GM18505 (cell line): ENCODE measurements around the gene UBE4B.
"Not testable (repeated sequence)": the region's sequence is repeated elsewhere in the genome, so short reads cannot be mapped to it uniquely, and the experiment has no call there.

ENCODE experiments used
- ATAC-seq: cut with Tn5 transposase; IDR thresholded peaks from one replicate; pipeline ENCODE4 v1.9.1; 2021; ENCODE audit not compliant: unreplicated experiment
- POLR2A ChIP-seq: IDR thresholded peaks from 4 replicates; pipeline ENCODE4 v1.6.1; 2011; ENCODE audit warnings: borderline replicate concordance; ENCODE audit not compliant: insufficient read depth, insufficient read length; ENCODE audit errors: extremely low read depth

UBE4B gene

DNA sequence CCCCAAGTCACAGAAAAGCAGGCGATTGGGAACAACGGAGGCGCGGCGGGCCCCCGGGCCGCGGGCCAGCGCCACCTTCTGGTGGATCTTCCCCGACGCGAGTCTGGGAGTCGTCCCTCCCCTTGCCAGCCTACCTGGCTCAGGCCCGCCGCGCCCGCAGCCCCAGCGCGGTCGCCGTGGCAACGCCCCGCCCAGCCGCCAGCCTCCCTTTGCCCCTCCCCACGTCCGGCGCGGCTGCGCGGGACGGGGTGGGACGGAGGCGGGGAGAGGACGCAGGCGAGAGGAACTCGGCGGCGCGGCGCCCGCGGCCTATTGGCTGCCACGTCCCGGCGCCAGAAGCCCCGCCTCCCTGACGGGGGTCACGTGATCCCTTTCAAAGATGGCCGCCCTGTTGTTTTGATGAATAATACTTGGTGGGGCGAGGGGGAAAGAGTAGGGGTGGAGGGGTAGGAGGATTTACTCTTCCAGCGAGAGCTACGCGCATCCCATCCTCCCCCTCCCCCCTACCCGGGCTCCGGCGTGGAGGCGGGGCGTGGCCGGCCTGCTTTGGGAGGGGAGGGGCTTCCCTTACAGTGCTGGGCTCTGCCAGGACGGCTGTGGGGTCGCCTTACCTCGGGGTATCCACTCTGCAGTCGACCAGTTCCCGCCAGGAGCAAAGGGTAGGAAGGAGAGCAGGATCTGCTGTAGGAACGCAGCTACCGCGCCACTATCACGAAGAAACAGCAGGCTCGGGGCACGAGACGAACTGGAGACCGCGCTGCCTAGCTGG lies at the start of gene UBE4B:
Gene UBE4B, plus strand, starts transcription at position 369 of the 769 bp plus-strand sequence. CDS start 713 bp downstream, outside the sequence.
- TF ChIP-seq POLR2A: peak; percentile 65
- ATAC-seq: peak; percentile 97

- ATAC-seq: no peak
- TF ChIP-seq POLR2A: no peak
These were observed 48.5 kb upstream of the UBE4B start for GRCh38 chr1:9984253-9984652.

GRCh38 chr1:9985001-9985400 lies 47.8 kb upstream of the UBE4B start:
- no peak for ATAC-seq
- no peak for TF ChIP-seq POLR2A

DNA sequence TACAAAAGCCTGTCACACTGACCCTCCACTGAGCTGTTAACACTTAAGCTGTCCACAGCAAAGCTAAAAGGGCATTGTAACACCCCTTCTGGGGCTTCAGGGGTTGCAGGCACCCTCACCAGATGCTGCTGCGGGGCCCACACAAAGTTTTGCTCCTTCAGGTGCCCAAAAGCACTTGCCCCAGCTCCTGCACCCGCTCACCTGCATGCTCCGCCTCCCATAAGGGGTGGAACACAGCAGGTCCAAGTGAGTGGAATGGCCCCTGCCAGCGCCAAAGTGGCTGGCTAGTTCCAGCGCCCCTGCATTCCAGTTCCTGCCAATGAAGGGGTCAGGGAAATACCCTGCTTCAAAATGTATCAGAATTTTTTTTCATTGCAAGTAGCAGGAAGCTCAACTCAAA lies 43.0 kb upstream of the UBE4B start:
- TF ChIP-seq POLR2A: no peak
- no peak for ATAC-seq

- TF ChIP-seq POLR2A: no peak
- no peak for ATAC-seq
These were observed 41.8 kb upstream of the UBE4B start for GRCh38 chr1:9990944-9991343.

DNA sequence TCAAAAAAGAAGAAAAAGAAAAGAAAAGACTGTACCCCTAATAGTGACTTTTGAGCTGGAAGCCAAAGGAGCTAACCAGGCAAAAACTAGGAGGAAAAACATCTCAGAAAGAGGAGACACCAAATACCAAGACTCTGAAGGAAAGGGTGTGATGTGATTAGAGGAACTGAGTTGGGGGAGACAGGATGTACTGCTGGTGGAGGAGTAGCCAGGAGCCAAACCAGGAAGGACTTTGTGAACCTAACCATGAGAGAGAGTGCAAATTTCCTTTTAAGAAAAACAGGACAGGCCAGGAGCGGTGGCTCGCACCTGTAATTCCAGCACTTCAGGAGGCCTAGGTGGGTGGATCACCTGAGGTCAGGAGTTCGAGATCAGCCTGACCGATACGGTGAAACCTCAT lies 39.8 kb upstream of the UBE4B start:
- ATAC-seq: no peak
- TF ChIP-seq POLR2A: no peak

DNA sequence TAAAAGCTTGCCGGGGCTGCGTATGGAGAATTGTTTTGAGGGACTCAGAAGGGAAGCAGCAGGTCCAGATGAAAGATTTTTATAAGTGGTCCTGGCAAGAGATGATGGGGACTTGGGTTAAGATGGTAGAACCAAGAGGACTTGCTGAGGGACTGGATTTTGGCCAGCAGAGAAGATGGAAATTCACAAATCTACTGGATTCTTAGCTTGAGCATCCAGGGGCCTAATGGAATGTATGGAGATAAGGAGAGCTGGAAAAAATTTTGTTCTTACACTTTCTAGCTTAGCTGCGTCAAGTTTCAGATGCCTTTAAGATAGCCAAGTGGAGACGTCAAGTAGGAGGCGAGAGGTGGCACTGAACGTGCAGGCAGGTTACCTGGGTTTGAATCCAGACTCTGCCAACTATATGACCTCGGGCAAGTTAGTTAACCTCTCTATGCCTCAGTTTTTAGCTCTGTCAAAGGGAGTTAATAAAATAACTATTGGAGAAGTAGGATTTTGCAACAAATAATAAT lies 39.1 kb upstream of the UBE4B start:
- no peak for TF ChIP-seq POLR2A
- no peak for ATAC-seq

DNA sequence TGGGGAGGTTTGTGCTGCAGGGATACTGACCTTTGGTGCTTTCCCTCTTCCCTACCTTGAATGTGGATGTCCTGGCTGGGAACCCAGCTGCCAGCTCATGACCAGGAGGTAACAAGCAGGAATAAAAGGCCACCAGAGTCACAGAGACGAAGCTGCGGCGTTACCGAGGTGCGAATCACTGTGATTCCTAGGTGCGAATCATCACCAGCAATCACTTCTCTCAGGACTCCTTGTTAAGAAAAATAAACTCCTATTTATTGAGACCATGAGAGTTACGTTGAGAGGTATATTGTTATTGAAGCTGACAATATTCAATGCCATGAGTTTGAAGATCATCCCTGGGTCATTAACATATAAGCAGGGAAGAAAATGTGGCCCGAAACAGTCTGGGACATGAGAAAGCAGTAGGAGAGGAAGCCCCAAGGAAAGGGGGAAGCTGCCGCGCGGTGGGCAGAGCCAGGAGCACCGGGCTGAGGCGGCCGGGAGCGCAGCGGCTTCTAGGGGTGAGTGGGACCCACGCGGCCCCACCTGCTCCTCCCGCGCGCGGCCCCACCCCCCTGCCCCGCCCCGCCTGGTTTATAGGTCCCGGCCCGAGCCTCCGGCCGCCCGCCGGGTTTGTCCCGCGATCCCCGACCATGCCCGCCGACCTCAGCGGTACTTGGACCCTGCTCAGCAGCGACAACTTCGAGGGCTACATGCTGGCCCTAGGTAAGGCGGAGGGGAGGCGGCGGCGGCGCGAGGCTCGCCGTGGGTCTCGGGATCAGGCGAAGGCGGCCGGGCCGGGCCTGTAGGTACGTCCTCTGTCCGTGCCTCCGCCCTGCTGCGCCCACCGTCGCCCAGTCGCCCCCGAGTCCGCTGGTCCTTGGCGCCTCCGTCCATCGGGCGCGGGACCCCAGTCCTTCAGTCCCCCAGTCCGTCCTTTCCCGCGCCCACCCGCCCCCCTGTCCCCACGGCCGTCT lies 35.9 kb upstream of the UBE4B start, which contains the start of gene RBP7:
Gene RBP7, plus strand, starts transcription at position 605 of the 959 bp plus-strand sequence. Its CDS starts 31 bp downstream, at position 636.
- no peak for ATAC-seq
- TF ChIP-seq POLR2A: no peak

- TF ChIP-seq POLR2A: no peak
- ATAC-seq: no peak
These were observed 31.6 kb upstream of the UBE4B start for GRCh38 chr1:10001016-10001665.

DNA sequence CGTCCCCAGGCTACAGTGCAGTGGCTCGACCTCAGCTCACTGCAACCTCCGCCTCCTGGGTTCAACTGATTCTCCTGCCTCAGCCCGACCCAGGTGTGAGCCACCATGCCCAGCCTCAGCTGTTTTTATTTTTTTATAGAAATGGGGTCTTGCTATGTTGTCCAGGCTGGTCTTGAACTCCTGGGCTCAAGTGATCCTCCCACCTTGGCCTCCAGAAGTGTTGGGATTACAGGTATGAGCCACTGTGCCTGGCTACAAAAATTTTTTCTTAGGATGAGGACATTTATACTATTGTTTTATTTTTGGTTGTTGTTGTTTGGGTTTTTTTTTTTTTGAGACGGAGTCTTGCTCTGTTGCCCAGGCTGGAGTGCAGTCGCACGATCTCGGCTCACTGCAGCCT lies 27.5 kb upstream of the UBE4B start:
- ATAC-seq: not testable (repeated sequence)

DNA sequence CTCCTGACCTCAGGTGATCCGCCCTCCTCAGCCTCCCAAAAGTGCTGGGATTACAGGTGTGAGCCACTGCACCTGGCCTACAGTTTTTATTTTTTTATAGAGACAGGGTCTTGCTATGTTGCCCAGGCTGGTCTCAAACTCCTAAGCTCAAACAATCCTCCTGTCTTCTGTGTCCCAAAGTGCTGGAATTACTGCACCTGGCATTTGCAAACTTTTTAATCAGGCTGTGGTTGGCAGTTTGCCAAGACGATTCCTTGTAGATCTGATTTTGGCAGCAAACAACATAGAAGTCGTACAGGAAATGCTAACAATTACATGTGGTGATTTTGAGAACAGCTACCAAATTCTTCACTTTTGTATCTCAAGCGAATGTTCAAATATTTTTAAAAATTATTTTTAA lies 25.6 kb upstream of the UBE4B start:
- ATAC-seq: no peak

GRCh38 chr1:10014016-10014415 lies 18.7 kb upstream of the UBE4B start:
- TF ChIP-seq POLR2A: no peak
- no peak for ATAC-seq

More for the DNA sequence above, 25.6 kb upstream of the UBE4B start:
- no peak for TF ChIP-seq POLR2A

GRCh38 chr1:10019561-10019960 lies 13.2 kb upstream of the UBE4B start:
- no peak for ATAC-seq

More at GRCh38 chr1:10019561-10019960, 13.2 kb upstream of the UBE4B start:
- no peak for TF ChIP-seq POLR2A
